HepG2 (cell line): ENCODE measurements around the gene APOBEC3B.

Experiments
- CCDC6 ChIP-seq: sonication (generic); formaldehyde crosslinking; IDR thresholded peaks from 2 replicates; pipeline ENCODE4 v1.8.1; 2022; ENCODE audit warnings: mild to moderate bottlenecking, missing genetic modification reagents, moderate library complexity
- GABPA ChIP-seq, 2 experiments: IDR thresholded peaks; 2 replicates each; pipeline ENCODE4 v1.6.1; 2011 to 2016; ENCODE audit warnings: low read depth in 2 of 2, low read length in 1 of 2, missing biosample characterization in 1 of 2, missing genetic modification characterization in 1 of 2
- POLR2A ChIP-seq, 2 experiments: IDR thresholded peaks; 2 replicates each; pipeline ENCODE4 v1.6.1; 2011; ENCODE audit warnings: low read depth in 2 of 2, low read length in 2 of 2, mild to moderate bottlenecking in 1 of 2, moderate library complexity in 1 of 2; ENCODE audit not compliant: insufficient read depth in 1 of 2
- ZNF607 ChIP-seq: sonication (generic); formaldehyde crosslinking; IDR thresholded peaks from 2 replicates; pipeline ENCODE4 v1.5.1; 2020; ENCODE audit warnings: missing genetic modification reagents, mild to moderate bottlenecking, borderline replicate concordance
- TF ChIP-seq, protein P1 (sequence below): sonication (generic); formaldehyde crosslinking; IDR thresholded peaks from 2 replicates; pipeline ENCODE4 v1.5.0; 2020; ENCODE audit warnings: mild to moderate bottlenecking, missing genetic modification reagents, moderate library complexity

DNA sequence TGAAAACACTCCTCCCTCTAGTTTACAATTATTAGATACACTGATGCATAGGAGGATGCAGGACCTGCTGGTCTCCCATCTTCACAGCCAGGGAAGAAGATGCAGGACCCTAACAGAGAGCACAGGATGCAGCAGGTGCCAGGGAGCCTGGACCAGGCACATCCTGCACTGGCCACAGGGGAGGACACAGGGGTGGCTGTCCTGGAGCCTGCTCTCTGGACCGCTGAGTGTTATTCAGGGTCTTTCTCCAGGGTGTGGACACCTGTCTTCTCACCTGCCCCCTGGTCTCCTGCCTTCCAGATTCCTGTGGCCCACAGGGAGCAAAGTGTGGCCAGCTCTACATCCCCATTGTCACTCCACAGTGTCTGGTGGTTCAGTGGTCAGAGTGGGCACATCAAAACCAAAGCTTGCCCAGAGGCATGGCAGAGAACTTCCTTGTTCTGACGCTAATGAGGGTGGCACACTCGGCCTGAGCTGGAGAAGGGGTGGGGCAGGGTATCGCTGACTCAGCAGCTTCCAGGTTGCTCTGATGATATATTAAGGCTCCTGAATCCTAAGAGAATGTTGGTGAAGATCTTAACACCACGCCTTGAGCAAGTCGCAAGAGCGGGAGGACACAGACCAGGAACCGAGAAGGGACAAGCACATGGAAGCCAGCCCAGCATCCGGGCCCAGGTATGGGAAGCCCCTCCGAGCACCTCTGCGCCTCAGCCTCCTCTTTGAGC, 24.9 kb upstream of the APOBEC3B start, which contains the start of gene APOBEC3A:
- TF ChIP-seq CCDC6 (CRISPR knock-in tag): no peak
- no peak for TF ChIP-seq ZNF607
- no peak for TF ChIP-seq POLR2A (IDR thresholded peaks at IDR 0.05; ENCODE audit: insufficient read depth in 1 of 2, low read depth in 2 of 2, low read length in 2 of 2)
- TF ChIP-seq GABPA (IDR thresholded peaks at IDR 0.05; ENCODE audit: low read depth, low read length): no peak
- no peak for TF ChIP-seq GABPA (CRISPR knock-in tag; IDR thresholded peaks at IDR 0.05; ENCODE audit: low read depth)
- TF ChIP-seq, protein P1, sequence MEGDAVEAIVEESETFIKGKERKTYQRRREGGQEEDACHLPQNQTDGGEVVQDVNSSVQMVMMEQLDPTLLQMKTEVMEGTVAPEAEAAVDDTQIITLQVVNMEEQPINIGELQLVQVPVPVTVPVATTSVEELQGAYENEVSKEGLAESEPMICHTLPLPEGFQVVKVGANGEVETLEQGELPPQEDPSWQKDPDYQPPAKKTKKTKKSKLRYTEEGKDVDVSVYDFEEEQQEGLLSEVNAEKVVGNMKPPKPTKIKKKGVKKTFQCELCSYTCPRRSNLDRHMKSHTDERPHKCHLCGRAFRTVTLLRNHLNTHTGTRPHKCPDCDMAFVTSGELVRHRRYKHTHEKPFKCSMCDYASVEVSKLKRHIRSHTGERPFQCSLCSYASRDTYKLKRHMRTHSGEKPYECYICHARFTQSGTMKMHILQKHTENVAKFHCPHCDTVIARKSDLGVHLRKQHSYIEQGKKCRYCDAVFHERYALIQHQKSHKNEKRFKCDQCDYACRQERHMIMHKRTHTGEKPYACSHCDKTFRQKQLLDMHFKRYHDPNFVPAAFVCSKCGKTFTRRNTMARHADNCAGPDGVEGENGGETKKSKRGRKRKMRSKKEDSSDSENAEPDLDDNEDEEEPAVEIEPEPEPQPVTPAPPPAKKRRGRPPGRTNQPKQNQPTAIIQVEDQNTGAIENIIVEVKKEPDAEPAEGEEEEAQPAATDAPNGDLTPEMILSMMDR (CRISPR knock-in tag): no peak
